GM23248 (cell line): ENCODE results near the gene CCM2. TPM values are rescaled to one million over a fixed set of nuclear protein-coding genes. Genes with fewer than 3 reads are reported as not detected.

Experiments used
- DNase-seq: peaks from one replicate; pipeline ENCODE4 v3.0.0-alpha.2; 2015
- H2AFZ ChIP-seq: fragments of 200-600 bp; sonication (generic); 2 replicates; pipeline ENCODE4 v1.6.1; 2016; ENCODE audit warnings: antibody characterized with exemption
- H3F3A ChIP-seq: fragments of 200-600 bp; sonication (generic); 2 replicates; pipeline ENCODE4 v1.6.1; 2016; ENCODE audit warnings: mild to moderate bottlenecking, antibody characterized with exemption, mixed run types; ENCODE audit not compliant: insufficient read depth
- H3K27ac ChIP-seq: fragments of 200-600 bp; sonication (generic); 2 replicates; pipeline ENCODE4 v1.5.1; 2016; ENCODE audit warnings: mild to moderate bottlenecking
- H3K27me3 ChIP-seq: fragments of 200-600 bp; sonication (generic); replicated peaks from 2 replicates; pipeline ENCODE4 v1.6.1; 2016; ENCODE audit warnings: mild to moderate bottlenecking; ENCODE audit not compliant: insufficient read depth
- H3K36me3 ChIP-seq: fragments of 200-600 bp; sonication (generic); 2 replicates; pipeline ENCODE4 v1.6.1; 2016; ENCODE audit warnings: low read depth, mild to moderate bottlenecking
- H3K4me1 ChIP-seq: fragments of 200-600 bp; sonication (generic); 2 replicates; pipeline ENCODE4 v1.6.1; 2016; ENCODE audit warnings: mild to moderate bottlenecking; ENCODE audit not compliant: insufficient read depth
- H3K4me2 ChIP-seq: fragments of 200-600 bp; sonication (generic); one replicate; pipeline ENCODE4 v1.6.1; 2016; ENCODE audit warnings: mild to moderate bottlenecking; ENCODE audit not compliant: unreplicated experiment
- H3K4me3 ChIP-seq: fragments of 200-600 bp; sonication (generic); 2 replicates; pipeline ENCODE4 v1.5.1; 2016; ENCODE audit warnings: mild to moderate bottlenecking
- H3K79me2 ChIP-seq: fragments of 200-600 bp; sonication (generic); 2 replicates; pipeline ENCODE4 v1.6.1; 2016; ENCODE audit warnings: mild to moderate bottlenecking; ENCODE audit not compliant: insufficient read depth
- H3K9ac ChIP-seq: fragments of 200-600 bp; sonication (generic); 2 replicates; pipeline ENCODE4 v1.6.1; 2016; ENCODE audit warnings: mild to moderate bottlenecking
- H3K9me2 ChIP-seq: fragments of 200-600 bp; sonication (generic); 2 replicates; pipeline ENCODE4 v1.6.1; 2016; ENCODE audit warnings: mixed run types, mild to moderate bottlenecking, moderate library complexity; ENCODE audit not compliant: insufficient read depth
- H3K9me3 ChIP-seq: fragments of 200-600 bp; sonication (generic); one replicate; pipeline ENCODE4 v1.6.1; 2017; ENCODE audit warnings: low read depth
- H4K20me1 ChIP-seq: fragments of 200-600 bp; sonication (generic); 2 replicates; pipeline ENCODE4 v1.6.0; 2016; ENCODE audit not compliant: insufficient read depth
- EZH2 ChIP-seq: fragments of 200-600 bp; sonication (generic); IDR thresholded peaks from 2 replicates; pipeline ENCODE4 v1.6.1; 2018; ENCODE audit warnings: antibody characterized with exemption, mild to moderate bottlenecking; ENCODE audit not compliant: insufficient read depth, poor library complexity, severe bottlenecking
- EZH2phosphoT487 ChIP-seq: fragments of 200-600 bp; sonication (generic); IDR thresholded peaks from 2 replicates; pipeline ENCODE4 v1.6.1; 2018; ENCODE audit warnings: antibody characterized with exemption, moderate library complexity, mild to moderate bottlenecking, low read depth; ENCODE audit not compliant: insufficient read depth
- WGBS, 2 experiments: methylation state at CpG; one replicate each; pipeline ENCODE4 v1.1.6; 2015 to 2017; ENCODE audit warnings: low lambda C conversion rate in 2 of 2, low coverage in 1 of 2; ENCODE audit errors: missing lambda C conversion rate in 2 of 2; 5-methylcytosine and 5-hydroxymethylcytosine counted together
- in situ Hi-C: fragments of 300-500 bp; cut with MboI; formaldehyde crosslinking; loops from 2 replicates; pipeline ENCODE4 v1.15.0; 2020
- polyA plus RNA-seq: library from polyadenylated mRNA; unstranded; fragments of >200 nt; fragmentation: Nextera tagmentation; extraction: Ambion mirVana; gene quantifications from 2 replicates; pipeline ENCODE4 v1.2.1, GENCODE V29; 2016
- total RNA-seq: library from RNA; depleted of rRNA; stranded (reverse); fragments of >200 nt; shearing (Covaris generic); gene quantifications from 2 replicates; pipeline ENCODE4 v1.2.3, GENCODE V29; 2014

CCM2 gene
- total and polyA plus RNA-seq, 2 experiments from 2014 or later: 63.8 to 69.3 TPM

GRCh38 chr7:45003789-45004188 is 3.8 kb downstream of the CCM2 start:
- no peak for TF ChIP-seq EZH2phosphoT487
- TF ChIP-seq EZH2: no peak
- Histone ChIP-seq H3K4me1 (peaks cover 11% of the 10 kb centered on the region), H3K27me3 (no peaks in the 10 kb centered on the region), H3F3A (peaks cover 10% of the 10 kb centered on the region; the same call in 1 of the 2 replicates), H3K79me2 (peaks cover 85% of the 10 kb centered on the region), H3K9ac (no peak overlapping the region), H3K4me2 (no peak overlapping the region), H3K9me3 (no peaks in the 10 kb centered on the region), H3K36me3 (no peaks in the 10 kb centered on the region), H3K27ac (no peak overlapping the region), H4K20me1 (no peaks in the 10 kb centered on the region; the same call in 1 of the 2 replicates), H2AFZ (no peak overlapping the region), H3K4me3 (no peak overlapping the region), H3K9me2 (no peaks in the 10 kb centered on the region)
- in situ Hi-C loops: no loop called here
- 93 to 98% methylated on average over 4 of the region's 4 CpGs for WGBS, 2 experiments
- DNase-seq: no peak

GRCh38 chr7:45007106-45007505 is 7.1 kb downstream of the CCM2 start:
- Histone ChIP-seq H3K79me2 (peaks cover 100% of the 10 kb centered on the region), H3K9ac (no peak overlapping the region), H4K20me1 (no peaks in the 10 kb centered on the region; the same call in 1 of the 2 replicates), H3K9me3 (no peaks in the 10 kb centered on the region), H3K4me2 (no peak overlapping the region), H3K4me1 (0 out of 2 replicates have a peak, but pooled peaks cover 4% of the 10 kb centered on the region), H2AFZ (no peak overlapping the region), H3K27ac (no peak overlapping the region), H3F3A (no peaks in the 10 kb centered on the region), H3K36me3 (no peaks in the 10 kb centered on the region), H3K9me2 (no peaks in the 10 kb centered on the region), H3K4me3 (no peak overlapping the region), H3K27me3 (no peaks in the 10 kb centered on the region)
- WGBS, 2 experiments: 98% methylated on average over 7 of the region's 7 CpGs
- DNase-seq: no peak
- in situ Hi-C loops: no loop called here
- TF ChIP-seq EZH2: no peak
- TF ChIP-seq EZH2phosphoT487: no peak

DNA sequence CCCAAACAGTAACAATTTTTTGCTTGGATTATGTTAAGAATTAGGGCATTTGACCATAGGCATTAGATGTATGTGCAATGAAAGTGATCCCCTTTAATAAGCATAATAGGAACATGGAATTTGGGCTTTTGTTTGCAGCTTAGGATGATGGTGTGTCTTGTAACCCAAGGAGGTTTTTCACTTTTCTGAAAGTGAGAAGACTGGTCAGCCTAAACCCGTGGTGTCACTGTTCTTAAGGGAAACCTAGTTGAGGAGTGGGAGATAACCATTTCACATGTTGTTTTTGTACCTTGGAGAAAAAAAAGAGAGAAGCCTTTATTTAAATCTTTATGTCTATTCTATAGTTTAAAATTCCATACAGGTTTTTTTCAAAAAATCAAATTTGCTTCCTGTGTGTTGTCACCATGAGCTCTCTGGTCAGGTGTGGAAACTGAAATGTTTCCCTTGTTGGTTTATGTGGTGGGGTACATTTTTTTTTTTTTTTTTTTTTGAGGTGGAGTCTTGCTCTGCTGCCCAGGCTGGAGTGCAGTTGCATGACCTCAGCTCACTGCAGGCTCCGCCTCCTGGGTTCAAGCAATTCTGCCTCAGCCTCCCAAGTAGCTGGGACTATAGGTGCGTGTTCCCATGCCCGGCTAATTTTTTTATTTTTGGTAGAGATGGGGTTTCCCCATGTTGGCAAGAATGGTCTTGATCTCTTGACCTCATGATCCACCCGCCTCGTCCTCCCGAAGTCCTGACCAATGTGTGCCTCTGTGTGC is 7.7 kb downstream of the CCM2 start:
- no peak overlapping the region for H3K4me3 ChIP-seq
- no peak overlapping the region for H3K4me2 ChIP-seq
- H3K9me2 ChIP-seq: no peaks in the 10 kb centered on the region
- H4K20me1 ChIP-seq: peaks cover 2% of the 10 kb centered on the region; the same call in 1 of the 2 replicates
- in situ Hi-C loops: no loop called here
- no peak overlapping the region for H3K27ac ChIP-seq
- no peak overlapping the region for H3K9ac ChIP-seq
- H3F3A ChIP-seq: no peaks in the 10 kb centered on the region
- H3K79me2 ChIP-seq: peaks cover 100% of the 10 kb centered on the region
- H3K4me1 ChIP-seq: 0 out of 2 replicates have a peak, but pooled peaks cover 4% of the 10 kb centered on the region
- TF ChIP-seq EZH2 (no peak), EZH2phosphoT487 (no peak)
- DNase-seq: no peak
- 95 to 97% methylated on average over 7 of the region's 7 CpGs for WGBS, 2 experiments
- 0 out of 2 replicates have a peak, but pooled peaks cover under 1% of the 10 kb centered on the region for H3K36me3 ChIP-seq
- no peak overlapping the region for H2AFZ ChIP-seq
- no peaks in the 10 kb centered on the region for H3K9me3 ChIP-seq
- H3K27me3 ChIP-seq: no peaks in the 10 kb centered on the region

- Histone ChIP-seq H3K4me2 (no peak overlapping the region), H4K20me1 (peaks cover 3% of the 10 kb centered on the region; the same call in 1 of the 2 replicates), H3K9me3 (no peaks in the 10 kb centered on the region), H3F3A (no peaks in the 10 kb centered on the region), H2AFZ (no peak overlapping the region), H3K27me3 (no peaks in the 10 kb centered on the region), H3K9me2 (no peaks in the 10 kb centered on the region), H3K4me1 (0 out of 2 replicates have a peak, but pooled peaks cover 4% of the 10 kb centered on the region), H3K79me2 (peaks cover 100% of the 10 kb centered on the region), H3K36me3 (peaks cover 9% of the 10 kb centered on the region; the same call in 1 of the 2 replicates), H3K27ac (no peak overlapping the region), H3K4me3 (no peak overlapping the region), H3K9ac (no peak overlapping the region)
- in situ Hi-C loops: no loop called here
- WGBS, 2 experiments: 97 to 98% methylated on average over 2 of the region's 2 CpGs
- TF ChIP-seq EZH2 (no peak), EZH2phosphoT487 (no peak)
- no peak for DNase-seq
These were observed 13.5 kb downstream of the CCM2 start for GRCh38 chr7:45013465-45013967.
